Measurements from ENCODE around the gene ALK. TPM values are rescaled to one million over a fixed set of nuclear protein-coding genes. Genes with fewer than 3 reads are reported as not detected.

The ALK gene
- total RNA-seq, 2 experiments from 2014 or later, result not detected

DNA sequence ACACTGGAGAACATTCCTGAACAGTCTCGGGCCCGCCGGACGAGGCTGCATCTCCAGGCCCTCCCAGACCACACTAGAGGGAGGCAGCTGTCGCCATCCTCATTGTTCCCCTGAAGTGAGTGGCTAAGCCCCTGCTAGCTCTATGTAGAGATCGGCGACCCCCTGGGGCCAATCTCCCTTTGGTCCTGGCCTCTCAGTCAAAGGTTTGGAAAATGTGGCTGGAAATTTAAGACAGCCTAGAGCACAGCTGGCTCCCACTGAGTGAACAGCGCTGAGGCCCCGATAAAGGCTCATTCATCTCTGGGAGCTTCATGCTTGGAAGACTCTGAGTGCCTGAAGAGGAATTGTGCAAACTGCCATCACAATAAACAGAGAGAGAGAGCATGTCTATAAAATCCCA lies 445.9 kb downstream of the ALK start:
- no peaks in the 10 kb centered on the region for H3K4me1 Mint-ChIP-seq

DNA sequence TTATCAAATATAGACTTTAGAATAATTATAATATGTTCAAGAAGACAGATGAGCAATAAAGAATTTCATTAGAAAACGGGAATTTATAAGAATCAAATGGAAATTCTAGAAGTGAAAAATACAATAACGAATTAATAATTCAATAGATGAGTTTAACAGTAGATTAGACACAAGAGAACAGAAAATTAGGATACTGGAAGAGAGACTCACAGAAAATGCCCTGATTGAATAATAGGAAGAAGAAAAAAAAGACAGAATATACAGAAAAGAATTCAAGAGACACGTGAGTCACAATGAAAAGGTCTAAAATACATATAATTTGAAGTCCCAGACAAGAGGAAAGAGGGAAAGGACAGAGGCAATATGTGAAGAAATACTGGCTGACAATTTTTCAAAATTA lies 451.4 kb downstream of the ALK start:
- no peak overlapping the region for H3K27ac Mint-ChIP-seq
- ATAC-seq (ENCODE audit: low read depth) (no peak), DNase-seq (no peak)
- H3K4me1 Mint-ChIP-seq, result no peaks in the 10 kb centered on the region
- peaks cover 5% of the 10 kb centered on the region for H3K9me3 Mint-ChIP-seq
- H3K36me3 Mint-ChIP-seq, result no peaks in the 10 kb centered on the region
- POLR2A ChIA-PET, result no interaction called here
- no peak overlapping the region for H3K4me3 Mint-ChIP-seq
- peaks cover 3% of the 10 kb centered on the region for H3K27me3 Mint-ChIP-seq

More for the DNA sequence above, 445.9 kb downstream of the ALK start:
- Mint-ChIP-seq H3K4me3 (no peak overlapping the region), H3K36me3 (no peaks in the 10 kb centered on the region), H3K9me3 (peaks cover under 1% of the 10 kb centered on the region), H3K27me3 (peaks cover 10% of the 10 kb centered on the region), H3K27ac (no peak overlapping the region)
- DNase-seq (no peak), ATAC-seq (ENCODE audit: low read depth) (no peak)
- POLR2A ChIA-PET, result no interaction called here

DNA sequence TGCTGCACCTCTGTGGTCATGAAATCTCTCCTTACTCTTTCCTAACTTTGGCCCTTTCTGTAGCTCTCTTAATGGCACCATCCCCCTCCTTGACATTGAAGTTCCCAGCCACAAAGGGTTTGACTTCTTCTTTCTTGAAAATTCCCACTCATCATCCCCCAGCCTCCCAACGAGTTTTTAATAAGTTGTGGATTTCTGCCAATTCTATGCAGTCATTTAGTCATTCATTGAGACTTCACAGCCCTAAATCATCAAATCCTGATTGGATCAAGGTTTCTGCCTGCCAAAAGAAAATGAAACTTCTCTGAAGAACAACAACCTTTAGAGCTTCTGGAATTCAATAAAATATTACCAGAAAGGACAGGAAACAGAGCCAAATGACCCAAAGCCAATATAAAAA lies 451.9 kb downstream of the ALK start:
- Mint-ChIP-seq H3K4me3 (no peak overlapping the region), H3K36me3 (no peaks in the 10 kb centered on the region), H3K9me3 (peaks cover 5% of the 10 kb centered on the region), H3K4me1 (no peaks in the 10 kb centered on the region), H3K27me3 (peaks cover 8% of the 10 kb centered on the region), H3K27ac (no peak overlapping the region)
- no peak for ATAC-seq (ENCODE audit: low read depth)
- DNase-seq, result no peak
- POLR2A ChIA-PET, result no interaction called here

DNA sequence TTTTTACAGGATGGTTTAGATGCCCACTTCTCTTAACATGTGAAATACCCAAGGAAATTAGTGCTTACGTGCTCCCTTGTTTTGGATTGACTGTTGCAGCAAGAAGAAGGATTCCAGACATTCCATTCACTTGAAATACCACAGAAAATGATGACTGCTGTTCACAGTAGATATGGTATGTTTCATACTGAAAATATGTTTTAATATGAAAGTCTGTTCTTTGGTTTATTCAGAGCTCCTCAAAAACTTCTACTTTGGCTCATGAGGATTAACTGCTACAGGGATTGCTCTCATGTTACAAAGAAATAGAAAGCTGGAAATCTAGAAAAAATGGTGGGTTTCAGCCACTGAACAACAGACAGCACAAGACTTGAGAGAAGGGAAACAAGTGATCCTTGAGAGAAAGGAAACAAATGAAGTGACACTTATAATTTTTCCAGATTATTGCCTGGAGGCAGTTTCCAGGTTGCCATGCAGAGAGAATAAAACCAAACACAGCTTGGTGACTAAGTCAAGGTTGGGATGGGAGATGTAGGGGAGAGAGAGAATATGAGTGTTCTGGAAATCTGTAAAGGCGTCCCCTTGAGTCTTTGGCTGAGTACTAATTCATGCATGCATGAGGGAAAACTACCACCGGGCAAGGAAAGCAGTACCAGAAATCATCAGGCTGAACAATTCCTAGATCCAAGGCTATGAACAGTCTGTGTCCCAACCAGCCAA lies 458.0 kb downstream of the ALK start:
- Mint-ChIP-seq H3K27ac (no peak overlapping the region), H3K27me3 (peaks cover 23% of the 10 kb centered on the region), H3K4me1 (no peaks in the 10 kb centered on the region), H3K36me3 (no peaks in the 10 kb centered on the region), H3K9me3 (no peaks in the 10 kb centered on the region), H3K4me3 (no peak overlapping the region)
- DNase-seq (no peak), ATAC-seq (ENCODE audit: low read depth) (no peak)
- POLR2A ChIA-PET, result no interaction called here

DNA sequence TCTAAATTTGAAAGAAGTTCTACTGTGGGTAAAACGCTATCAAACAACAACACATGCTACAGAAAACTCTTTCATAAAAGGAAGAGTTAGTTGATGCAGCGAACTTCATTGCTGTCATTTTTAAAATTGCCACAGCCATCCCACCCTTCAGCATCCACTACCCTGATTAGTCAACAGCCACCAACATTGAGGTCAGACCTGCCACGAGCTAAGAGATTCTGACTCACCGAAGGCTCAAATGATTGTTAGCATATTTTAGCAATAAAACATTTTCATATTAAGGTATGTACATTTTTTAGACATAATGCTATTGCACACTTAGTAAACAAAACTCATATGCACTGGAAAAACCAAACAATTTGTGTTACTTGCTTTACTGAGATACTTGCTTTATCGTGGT lies 459.1 kb downstream of the ALK start:
- Mint-ChIP-seq H3K4me3 (no peak overlapping the region), H3K4me1 (no peaks in the 10 kb centered on the region), H3K9me3 (no peaks in the 10 kb centered on the region), H3K27ac (no peak overlapping the region), H3K36me3 (no peaks in the 10 kb centered on the region), H3K27me3 (peaks cover 24% of the 10 kb centered on the region)
- DNase-seq, result no peak
- no peak for ATAC-seq (ENCODE audit: low read depth)
- POLR2A ChIA-PET, result no interaction called here

DNA sequence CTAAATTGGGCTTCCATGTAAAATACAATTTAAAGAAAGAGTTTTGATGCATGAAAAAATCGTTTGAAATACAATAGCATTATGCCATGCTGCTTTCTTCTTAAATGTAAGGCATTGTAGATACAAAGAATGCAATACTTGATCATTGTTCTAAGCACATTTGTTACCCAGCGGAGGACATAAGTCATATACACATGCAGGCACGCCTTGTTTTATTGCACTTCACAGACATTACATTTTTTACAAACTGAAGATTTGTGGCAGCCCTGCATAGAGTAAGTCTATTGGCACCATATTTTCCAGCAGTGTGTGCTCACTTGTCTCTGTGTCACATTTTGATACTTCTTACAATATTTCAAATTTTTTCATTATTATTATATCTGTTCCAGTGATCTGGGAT lies 461.2 kb downstream of the ALK start:
- H3K4me1 Mint-ChIP-seq, result no peaks in the 10 kb centered on the region
- DNase-seq, result no peak
- ATAC-seq (ENCODE audit: low read depth), result no peak
- H3K27me3 Mint-ChIP-seq, result peaks cover 30% of the 10 kb centered on the region
- H3K36me3 Mint-ChIP-seq, result no peaks in the 10 kb centered on the region
- H3K4me3 Mint-ChIP-seq, result no peak overlapping the region
- no peak overlapping the region for H3K27ac Mint-ChIP-seq
- no peaks in the 10 kb centered on the region for H3K9me3 Mint-ChIP-seq
- POLR2A ChIA-PET, result no interaction called here

DNA sequence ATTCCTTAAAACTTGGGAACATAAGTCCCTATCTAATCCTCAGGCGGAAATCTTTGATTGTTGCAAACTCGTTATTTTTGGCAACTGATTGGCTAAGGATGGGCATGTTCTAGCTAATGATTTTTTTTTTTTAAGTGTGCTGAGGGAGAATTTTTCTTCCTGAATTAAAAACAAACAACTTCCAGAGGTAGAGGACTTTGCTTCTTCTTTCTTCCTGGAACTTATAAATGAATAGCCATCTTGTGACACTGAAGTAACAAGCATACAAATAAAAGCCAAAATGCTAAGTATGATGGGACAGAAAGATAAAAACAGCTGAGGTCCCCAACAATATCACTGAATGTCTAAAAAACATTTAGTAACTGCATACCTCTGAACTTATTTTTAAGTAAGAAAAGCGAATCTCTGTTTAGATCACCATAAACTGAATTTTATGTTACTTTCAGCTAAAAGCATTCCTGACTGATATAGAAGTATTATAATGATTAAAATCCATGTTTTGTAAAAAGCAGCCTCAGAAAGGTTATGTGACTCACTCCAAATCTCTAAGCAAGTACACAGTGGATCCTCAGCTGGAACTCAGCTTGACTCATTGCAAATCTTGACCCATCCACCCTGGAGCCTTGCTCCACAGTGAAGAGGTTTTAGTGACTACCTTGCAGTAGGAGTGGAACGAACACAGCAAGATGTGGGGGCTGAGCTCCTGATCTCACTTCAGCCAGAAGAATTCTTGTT lies 461.8 kb downstream of the ALK start:
- Mint-ChIP-seq H3K27ac (no peak overlapping the region), H3K4me1 (no peaks in the 10 kb centered on the region), H3K27me3 (peaks cover 26% of the 10 kb centered on the region), H3K36me3 (no peaks in the 10 kb centered on the region), H3K9me3 (no peaks in the 10 kb centered on the region), H3K4me3 (no peak overlapping the region)
- POLR2A ChIA-PET, result no interaction called here
- ATAC-seq (ENCODE audit: low read depth), result no peak
- DNase-seq, result no peak

DNA sequence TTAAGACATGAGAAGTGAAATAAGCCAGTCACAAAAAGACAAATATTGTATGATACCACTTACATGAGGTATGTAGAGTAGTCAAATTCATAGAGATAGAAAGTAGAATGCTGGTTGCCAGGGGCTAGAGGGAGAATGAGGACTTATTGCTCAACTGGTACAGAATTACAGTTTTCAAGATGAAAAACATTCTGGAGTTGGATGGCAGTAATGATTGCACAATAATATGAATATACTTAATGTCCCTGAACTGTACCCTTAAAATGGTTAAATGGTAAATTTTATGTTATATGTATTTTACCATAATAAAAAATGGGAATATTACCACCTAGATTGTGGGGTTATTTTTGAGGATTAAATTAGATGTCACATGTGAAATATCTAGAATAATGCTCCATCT lies 465.0 kb downstream of the ALK start:
- POLR2A ChIA-PET, result no interaction called here
- Mint-ChIP-seq H3K4me3 (no peak overlapping the region), H3K36me3 (no peaks in the 10 kb centered on the region), H3K4me1 (no peaks in the 10 kb centered on the region), H3K27me3 (peaks cover 18% of the 10 kb centered on the region), H3K9me3 (no peaks in the 10 kb centered on the region), H3K27ac (no peak overlapping the region)
- no peak for DNase-seq
- no peak for ATAC-seq (ENCODE audit: low read depth)

DNA sequence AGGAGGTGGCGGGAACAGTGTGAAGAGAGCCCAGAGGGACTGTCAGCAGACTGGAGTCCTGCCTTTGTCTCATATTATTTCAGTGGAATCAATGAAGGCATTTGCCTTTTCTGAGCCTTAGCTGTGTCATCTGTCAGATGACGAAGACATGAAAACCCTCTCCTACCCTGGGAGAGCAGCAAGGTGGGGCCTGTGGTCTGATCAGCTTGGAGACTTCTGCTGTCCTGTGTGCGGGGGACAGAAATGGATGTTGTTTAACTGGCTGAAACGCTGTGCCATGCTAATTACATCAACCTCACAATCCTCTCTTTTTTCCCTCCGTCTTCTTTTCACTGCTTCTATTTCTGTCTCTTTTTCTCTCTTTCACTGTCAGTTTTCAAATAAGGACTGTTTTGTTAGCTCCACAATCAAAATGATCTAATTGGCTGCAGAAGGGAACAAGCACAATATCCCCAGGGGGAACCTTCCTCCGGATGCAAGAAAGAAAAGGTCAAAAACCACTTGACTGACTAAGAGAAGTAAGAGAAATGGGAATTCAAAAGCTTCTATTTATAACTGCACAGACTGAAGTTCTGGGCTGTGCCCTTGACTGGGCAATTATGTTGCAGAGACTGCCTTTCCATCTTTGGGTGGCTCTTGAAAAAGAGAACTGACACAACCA lies 466.1 kb downstream of the ALK start:
- POLR2A ChIA-PET, result no interaction called here
- Mint-ChIP-seq H3K27me3 (peaks cover 19% of the 10 kb centered on the region), H3K4me3 (no peak overlapping the region), H3K9me3 (no peaks in the 10 kb centered on the region), H3K27ac (no peak overlapping the region), H3K36me3 (no peaks in the 10 kb centered on the region), H3K4me1 (no peaks in the 10 kb centered on the region)
- ATAC-seq (ENCODE audit: low read depth), result no peak
- DNase-seq, result no peak

DNA sequence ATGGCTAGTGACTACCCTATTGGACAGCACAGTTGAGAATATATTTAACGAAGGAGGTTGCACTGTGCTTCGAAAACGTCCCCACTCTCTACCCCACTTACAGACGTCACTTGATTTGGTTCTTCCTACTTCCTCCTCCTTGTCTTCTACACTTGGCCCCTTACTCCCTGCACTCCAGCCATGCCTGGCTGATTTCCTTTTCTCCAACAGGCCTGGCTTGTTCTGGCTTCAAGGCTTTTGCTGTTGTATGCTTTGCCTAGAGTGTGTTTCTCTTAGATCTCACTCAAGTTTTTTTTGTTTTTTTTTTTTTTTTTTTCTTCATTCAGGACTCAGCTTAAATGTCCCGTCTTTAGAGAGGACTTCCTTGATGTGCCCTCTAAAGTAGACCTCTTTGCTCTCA lies 469.4 kb downstream of the ALK start:
- Mint-ChIP-seq H3K27ac (no peak overlapping the region), H3K27me3 (peaks cover 14% of the 10 kb centered on the region), H3K4me3 (no peak overlapping the region), H3K9me3 (no peaks in the 10 kb centered on the region), H3K4me1 (no peaks in the 10 kb centered on the region), H3K36me3 (no peaks in the 10 kb centered on the region)
- no peak for ATAC-seq (ENCODE audit: low read depth)
- POLR2A ChIA-PET, result no interaction called here
- no peak for DNase-seq

DNA sequence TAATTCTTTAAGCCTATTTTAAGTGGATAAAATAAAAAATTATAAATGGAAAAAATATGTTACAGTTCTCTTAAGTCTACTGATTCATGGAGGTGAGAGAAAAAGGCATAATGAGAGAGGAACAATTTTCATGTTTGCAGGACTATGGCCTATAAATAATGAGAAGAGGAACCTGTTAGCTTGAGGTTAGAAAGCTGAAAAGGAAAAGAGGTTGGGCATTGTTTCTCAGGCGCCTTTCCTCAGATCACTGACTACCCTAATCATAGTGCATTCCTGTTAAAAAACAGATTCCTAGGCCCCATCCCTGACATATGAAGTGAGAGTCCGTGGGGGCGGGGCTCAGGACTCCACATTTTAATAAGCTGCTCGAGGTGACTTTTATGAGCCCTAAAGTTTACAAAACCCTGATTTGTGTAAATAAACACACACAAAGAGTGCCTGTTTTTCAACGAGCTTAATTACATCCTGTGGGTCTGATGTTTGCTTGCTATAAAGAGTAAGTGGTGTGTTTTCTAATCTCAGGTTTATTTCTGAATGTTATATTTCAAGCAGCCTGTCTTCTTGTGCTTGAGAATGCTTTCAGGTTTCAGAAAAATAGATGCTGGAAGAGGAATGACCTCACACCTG lies 470.7 kb downstream of the ALK start:
- H3K36me3 Mint-ChIP-seq, result no peaks in the 10 kb centered on the region
- no peaks in the 10 kb centered on the region for H3K9me3 Mint-ChIP-seq
- H3K27me3 Mint-ChIP-seq, result peaks cover 9% of the 10 kb centered on the region
- H3K27ac Mint-ChIP-seq, result no peak overlapping the region
- DNase-seq, result no peak
- POLR2A ChIA-PET, result no interaction called here
- H3K4me3 Mint-ChIP-seq, result no peak overlapping the region
- no peaks in the 10 kb centered on the region for H3K4me1 Mint-ChIP-seq
- no peak for ATAC-seq (ENCODE audit: low read depth)

DNA sequence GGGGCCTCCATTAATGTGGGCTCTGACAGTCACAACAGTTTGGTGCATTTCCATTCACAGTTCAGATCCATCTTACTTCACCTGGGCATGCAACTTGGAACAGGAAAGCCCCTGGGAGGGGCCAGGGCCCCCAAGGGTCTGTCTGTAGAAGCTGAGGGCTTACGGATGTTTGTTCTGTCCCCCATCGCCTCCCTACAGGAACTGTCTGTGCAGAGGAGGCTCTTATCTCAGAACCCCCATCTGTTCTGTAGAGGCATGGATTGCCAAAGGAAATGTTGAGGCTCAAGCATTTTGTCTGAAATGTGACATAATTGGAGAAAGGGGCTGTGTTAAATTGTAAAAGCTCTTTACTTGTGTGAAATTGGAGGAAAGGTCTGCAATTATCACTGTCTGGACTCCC lies 471.9 kb downstream of the ALK start:
- no peak overlapping the region for H3K27ac Mint-ChIP-seq

DNA sequence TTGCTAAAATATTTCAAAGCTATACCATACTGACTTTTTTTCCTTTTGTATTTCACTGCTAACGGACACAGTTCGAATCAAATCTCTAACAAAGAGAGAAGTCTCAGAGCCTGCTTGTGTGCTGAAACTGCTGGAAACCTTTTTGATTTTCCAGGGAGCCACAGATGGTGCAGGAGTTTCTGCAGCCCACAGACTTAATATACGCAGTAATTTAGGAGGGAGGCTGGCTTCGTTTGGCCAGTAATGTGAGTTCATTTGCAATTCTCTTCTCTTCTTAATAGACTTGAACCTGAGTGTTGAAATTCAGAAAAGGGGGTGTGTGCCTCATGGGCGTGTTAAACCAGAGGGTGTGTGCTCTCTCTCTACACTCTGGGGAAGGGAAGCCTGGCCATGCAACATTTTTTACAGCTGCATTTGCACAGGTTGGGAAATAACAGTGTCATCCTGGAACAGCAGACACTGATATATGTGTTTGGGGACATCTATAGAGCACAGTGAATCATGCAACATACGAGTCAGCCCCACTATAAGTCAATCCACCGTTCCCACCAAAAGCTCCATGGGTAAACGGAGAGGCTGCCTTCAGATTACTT lies 473.2 kb downstream of the ALK start:
- Mint-ChIP-seq H3K4me1 (no peaks in the 10 kb centered on the region), H3K27ac (no peak overlapping the region)
- POLR2A ChIA-PET, result no interaction called here

More for the DNA sequence above, 471.9 kb downstream of the ALK start:
- no peak overlapping the region for H3K4me3 Mint-ChIP-seq
- ATAC-seq (ENCODE audit: low read depth) (no peak), DNase-seq (no peak)
- no peaks in the 10 kb centered on the region for H3K36me3 Mint-ChIP-seq
- peaks cover 9% of the 10 kb centered on the region for H3K27me3 Mint-ChIP-seq
- no peaks in the 10 kb centered on the region for H3K4me1 Mint-ChIP-seq
- H3K9me3 Mint-ChIP-seq, result no peaks in the 10 kb centered on the region
- POLR2A ChIA-PET, result no interaction called here

More for the DNA sequence above, 473.2 kb downstream of the ALK start:
- H3K27me3 Mint-ChIP-seq, result peaks cover 9% of the 10 kb centered on the region
- no peaks in the 10 kb centered on the region for H3K9me3 Mint-ChIP-seq
- no peak overlapping the region for H3K4me3 Mint-ChIP-seq
- no peaks in the 10 kb centered on the region for H3K36me3 Mint-ChIP-seq
- no peak for DNase-seq
- no peak for ATAC-seq (ENCODE audit: low read depth)
